Subcutaneous adipose tissue (tissue), 4 donors: ENCODE results near the gene GEMIN7. TPM values are rescaled to one million over a fixed set of nuclear protein-coding genes. Genes with fewer than 3 reads are reported as not detected.

Experiments used
- total RNA-seq, 4 donors: library from RNA; depleted of rRNA; stranded (reverse); fragments of >200 nt; gene quantifications; one replicate each; pipeline ENCODE4 v1.1.0, GENCODE V29; 2016
- TF ChIP-seq, protein P1 (sequence below): fragments of 450-650 bp; IDR thresholded peaks from one replicate; pipeline ENCODE4 v1.5.1; 2016; ENCODE audit warnings: low read depth, mild to moderate bottlenecking, control low read depth, antibody characterized with exemption, moderate library complexity

Gene GEMIN7
- total RNA-seq, 4 donors from 2014 or later = 10.3 to 25.8 (median 19.0) TPM

DNA sequence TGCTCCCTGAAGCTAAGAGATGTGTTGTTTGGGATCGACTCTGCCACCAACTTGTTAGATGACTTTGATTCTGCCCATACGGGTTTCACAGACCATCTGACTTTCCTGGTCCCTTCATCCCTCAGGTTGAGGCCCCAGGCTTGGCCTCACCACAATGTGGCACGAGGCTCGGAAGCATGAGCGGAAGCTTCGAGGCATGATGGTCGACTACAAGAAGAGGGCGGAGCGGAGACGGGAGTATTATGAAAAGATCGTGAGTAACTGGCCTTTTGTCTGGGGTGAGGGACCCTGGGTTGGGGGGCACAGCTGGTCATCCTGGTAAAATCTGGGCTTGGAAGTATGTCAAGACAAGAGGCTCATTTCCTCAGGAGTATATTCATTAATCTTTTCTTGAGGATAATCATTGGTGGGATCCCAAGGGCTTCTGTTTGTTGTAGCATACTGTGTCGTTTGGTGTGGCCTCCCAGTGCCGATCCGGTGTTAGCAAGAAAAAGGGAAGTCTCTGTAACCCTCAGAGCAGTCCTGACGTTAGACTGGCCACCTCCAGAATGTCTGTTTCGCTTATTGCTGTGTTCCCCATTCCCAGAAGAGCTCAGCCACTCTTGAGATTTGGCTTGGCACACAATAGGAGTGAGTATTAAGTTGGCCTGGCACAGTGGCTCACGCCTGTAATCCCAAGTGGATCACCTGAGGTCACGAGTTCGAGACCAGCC is 38.8 kb upstream of the GEMIN7 start:
- TF ChIP-seq, protein P1, sequence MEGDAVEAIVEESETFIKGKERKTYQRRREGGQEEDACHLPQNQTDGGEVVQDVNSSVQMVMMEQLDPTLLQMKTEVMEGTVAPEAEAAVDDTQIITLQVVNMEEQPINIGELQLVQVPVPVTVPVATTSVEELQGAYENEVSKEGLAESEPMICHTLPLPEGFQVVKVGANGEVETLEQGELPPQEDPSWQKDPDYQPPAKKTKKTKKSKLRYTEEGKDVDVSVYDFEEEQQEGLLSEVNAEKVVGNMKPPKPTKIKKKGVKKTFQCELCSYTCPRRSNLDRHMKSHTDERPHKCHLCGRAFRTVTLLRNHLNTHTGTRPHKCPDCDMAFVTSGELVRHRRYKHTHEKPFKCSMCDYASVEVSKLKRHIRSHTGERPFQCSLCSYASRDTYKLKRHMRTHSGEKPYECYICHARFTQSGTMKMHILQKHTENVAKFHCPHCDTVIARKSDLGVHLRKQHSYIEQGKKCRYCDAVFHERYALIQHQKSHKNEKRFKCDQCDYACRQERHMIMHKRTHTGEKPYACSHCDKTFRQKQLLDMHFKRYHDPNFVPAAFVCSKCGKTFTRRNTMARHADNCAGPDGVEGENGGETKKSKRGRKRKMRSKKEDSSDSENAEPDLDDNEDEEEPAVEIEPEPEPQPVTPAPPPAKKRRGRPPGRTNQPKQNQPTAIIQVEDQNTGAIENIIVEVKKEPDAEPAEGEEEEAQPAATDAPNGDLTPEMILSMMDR = no peak

GRCh38 chr19:45041125-45041524 is 37.9 kb upstream of the GEMIN7 start:
- TF ChIP-seq, protein P1 = no peak

DNA sequence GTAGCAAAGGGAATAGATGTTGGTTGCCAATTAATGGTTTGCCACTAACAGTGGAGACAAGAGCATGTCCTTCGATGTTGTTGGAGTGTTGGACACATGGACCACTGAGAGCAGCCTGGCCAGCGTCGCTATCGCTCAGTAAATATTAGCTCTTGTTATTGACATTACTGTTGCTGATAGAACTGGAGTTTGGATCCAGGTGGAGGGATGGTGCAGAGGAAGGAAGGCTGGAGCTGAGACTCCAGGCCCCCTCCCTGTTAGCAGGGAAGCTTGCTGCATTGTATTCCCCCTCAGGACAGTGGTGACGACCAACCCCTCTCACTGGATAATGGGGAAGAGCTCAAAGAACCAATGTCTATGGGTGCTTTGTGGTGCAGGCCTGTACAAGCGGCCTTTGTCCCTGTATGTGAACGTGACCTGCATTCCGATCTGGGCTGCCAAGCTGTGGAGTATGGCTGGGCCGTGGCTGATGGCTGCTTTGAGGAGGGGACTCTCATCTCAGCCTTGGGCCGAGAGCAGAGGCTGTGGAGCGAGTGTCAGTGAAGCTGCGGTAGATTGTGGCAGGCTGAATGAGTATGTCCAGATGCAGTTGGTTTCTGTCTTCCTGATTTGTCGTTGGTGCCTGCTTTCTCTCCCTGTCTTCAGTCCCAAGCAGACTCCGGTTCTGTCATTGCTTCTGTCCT is 33.2 kb upstream of the GEMIN7 start:
- TF ChIP-seq, protein P1 = no peak

DNA sequence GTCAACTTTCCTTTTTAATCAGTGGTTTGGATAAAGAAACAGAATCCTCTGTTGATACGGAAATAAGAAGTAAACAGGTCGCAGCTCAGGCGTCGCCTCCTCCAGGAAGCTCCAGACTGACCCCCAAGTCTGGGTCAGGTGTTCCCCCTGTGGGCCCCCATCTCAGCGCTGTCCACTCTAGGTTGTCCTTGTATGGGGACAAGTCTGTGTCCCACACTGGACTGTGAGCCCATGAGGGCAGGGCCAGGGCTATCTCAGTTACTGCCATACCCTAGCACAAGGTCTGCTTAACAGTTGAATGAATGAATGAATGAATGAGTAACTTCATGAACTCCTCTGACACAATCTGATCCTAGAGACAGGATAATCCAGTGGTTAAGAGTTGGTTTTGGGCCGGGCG is 32.7 kb upstream of the GEMIN7 start:
- TF ChIP-seq, protein P1 = no peak

DNA sequence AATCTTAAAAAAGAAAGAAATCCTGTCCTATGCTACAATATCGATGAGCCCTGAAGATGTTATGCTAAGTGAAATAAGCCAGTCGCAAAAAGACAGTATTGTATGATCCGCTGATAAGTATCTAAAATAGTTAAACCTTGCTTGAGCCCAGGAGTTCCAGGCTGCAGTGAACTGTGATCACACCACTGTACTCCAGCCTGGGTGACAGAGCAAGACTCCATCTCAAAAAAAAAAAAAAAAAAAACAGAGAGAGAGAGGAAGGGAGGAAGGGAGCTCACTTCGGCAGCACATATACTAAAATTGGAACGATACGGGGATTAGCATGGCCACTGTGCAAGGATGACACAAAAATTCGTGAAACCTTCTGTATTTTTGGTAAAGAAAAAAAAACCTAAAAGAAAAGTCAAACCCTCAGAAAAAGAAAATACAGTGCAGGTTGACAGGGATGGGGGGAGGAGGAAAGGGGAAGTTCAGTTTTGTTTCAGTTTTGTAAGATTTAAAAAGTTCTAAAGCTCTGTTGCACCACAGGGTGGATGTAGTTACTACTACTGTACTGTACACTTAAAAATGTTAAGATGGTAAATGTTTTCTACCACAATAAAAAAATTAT is 31.8 kb upstream of the GEMIN7 start:
- TF ChIP-seq, protein P1 = no peak

GRCh38 chr19:45049073-45049736 is 29.9 kb upstream of the GEMIN7 start:
- TF ChIP-seq, protein P1 = no peak

DNA sequence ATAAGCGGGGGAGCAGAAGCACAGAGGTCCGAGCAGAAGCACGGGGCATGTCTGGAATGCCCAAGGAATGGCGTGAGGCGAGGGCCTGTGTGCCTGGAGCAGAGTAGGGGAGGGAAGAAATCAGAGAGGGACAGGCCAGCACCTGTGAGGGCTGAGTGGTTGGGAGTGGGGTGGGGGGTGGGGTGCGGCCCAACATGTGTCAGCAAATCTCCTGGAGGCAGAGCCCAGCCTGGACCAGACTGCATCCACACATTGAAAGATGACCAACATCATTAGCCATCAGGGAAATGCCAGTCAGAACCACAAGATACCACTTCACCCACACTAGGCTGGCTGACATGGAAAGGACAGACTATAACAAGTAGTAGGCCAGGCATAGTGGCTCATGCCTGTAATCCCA is 29.0 kb upstream of the GEMIN7 start:
- TF ChIP-seq, protein P1 = no peak
